ENCODE data around the gene SLC9A9.

- TF ChIP-seq RAD21 (IDR thresholded peaks at IDR 0.05), result no peak
- TF ChIP-seq CTCF (IDR thresholded peaks at IDR 0.05; ENCODE audit: low read depth, low read length, missing input control), result no peak
- TF ChIP-seq ATF3 (IDR thresholded peaks at IDR 0.05), result no peak
- no peak for TF ChIP-seq FOXA1 (IDR thresholded peaks at IDR 0.05)
- TF ChIP-seq REST (IDR thresholded peaks at IDR 0.05), result no peak
- no peak for TF ChIP-seq RXRA (IDR thresholded peaks at IDR 0.05)
- no peak for TF ChIP-seq ZBTB33 (IDR thresholded peaks at IDR 0.05)
- no peak for TF ChIP-seq MAX (IDR thresholded peaks at IDR 0.05)
Measured at GRCh38 chr3:143881095-143881494, 32.8 kb upstream of the SLC9A9 start.
